HCT116 (cell line): Measurements from ENCODE around the gene PHF21A. TPM values are rescaled to one million over a fixed set of nuclear protein-coding genes. Genes with fewer than 3 reads are reported as not detected.

Source experiments
- ATAC-seq: fragments of 200-7000 bp; cut with Tn5 transposase; 2 replicates; pipeline ENCODE4 v1.9.1; 2020; ENCODE audit warnings: mild to moderate bottlenecking, moderate library complexity
- BruUV-seq: library from RNA; stranded (reverse); fragments of 400-500 nt; replicated peaks from 2 replicates; lab custom pipeline; 2021; lab: Mats Ljungman, UMichigan
- CTCF ChIA-PET: fragments of 300-600 bp; sonication (Branson Sonifier 250); formaldehyde crosslinking; loops from one replicate; lab custom pipeline; 2021; ENCODE audit warnings: antibody characterized with exemption; lab: Charles Lee
- POLR2A ChIA-PET: fragments of 300-600, 350-600 bp; sonication (Branson Sonifier 250); formaldehyde crosslinking; loops from one replicate; lab custom pipeline; 2021; ENCODE audit warnings: antibody characterized with exemption; lab: Charles Lee
- RAD21 ChIA-PET, 2 experiments: fragments of 300-600 bp; sonication (Branson Sonifier 250); formaldehyde crosslinking; loops; one replicate each; lab custom pipeline; 2023; ENCODE audit warnings: low total read pairs in 2 of 2; ENCODE audit not compliant: uncharacterized antibody in 2 of 2, unreplicated experiment in 2 of 2, low non-redundant PET in 1 of 2; lab: Charles Lee
- DNase-seq: peaks from one replicate; pipeline ENCODE4 v3.0.0-alpha.2; 2010; ENCODE audit warnings: low read depth, low spot score
- H2AFZ ChIP-seq: fragments of 200-600 bp; shearing (Covaris generic), sonication (generic); 2 replicates; pipeline ENCODE4 v1.6.1; 2017; ENCODE audit warnings: low read depth, mixed run types, mixed read lengths, antibody characterized with exemption, low read length; ENCODE audit not compliant: poor library complexity, severe bottlenecking
- H3K27ac ChIP-seq: 2 replicates; pipeline ENCODE4 v1.5.1; 2012; ENCODE audit warnings: low read depth, low read length
- H3K27me3 ChIP-seq: fragments of 200-600 bp; sonication (generic); 2 replicates; pipeline ENCODE4 v1.6.1; 2016; ENCODE audit warnings: mixed run types, low read length, mixed read lengths; ENCODE audit not compliant: insufficient read depth
- H3K36me3 ChIP-seq, 2 experiments: fragments of 200-500 bp in 1 of 2; fragments of 200-600 bp in 1 of 2; sonication (Bioruptor generic) in 1 of 2; sonication (generic) in 1 of 2; 2 replicates each; pipeline versions ENCODE4 v1.5.1 to v1.6.1; 2014 to 2016; ENCODE audit warnings: low read length in 2 of 2, inconsistent platforms in 1 of 2, mixed read lengths in 1 of 2, mixed run types in 1 of 2; ENCODE audit not compliant: insufficient read depth in 2 of 2, control insufficient read depth in 1 of 2
- H3K4me1 ChIP-seq, 2 experiments: fragments of 200-600 bp in 1 of 2; sonication (generic) in 1 of 2; 2 replicates each; pipeline versions ENCODE4 v1.5.1 to v1.6.1; 2012 to 2017; ENCODE audit warnings: low read length in 2 of 2, inconsistent platforms in 1 of 2, mild to moderate bottlenecking in 1 of 2, mixed read lengths in 1 of 2, mixed run types in 1 of 2, moderate library complexity in 1 of 2; ENCODE audit not compliant: insufficient read depth in 2 of 2, control insufficient read depth in 1 of 2
- H3K4me2 ChIP-seq: fragments of 200-600 bp; sonication (generic); 2 replicates; pipeline ENCODE4 v1.6.1; 2017; ENCODE audit warnings: mixed run types, low read length, mixed read lengths
- H3K4me3 ChIP-seq, 2 experiments: fragments of 200-600 bp in 1 of 2; sonication (generic) in 1 of 2; replicated peaks in 1 of 2; 2 replicates each; pipeline ENCODE4 v1.5.1; 2011 to 2016; ENCODE audit warnings: low read length in 2 of 2, control low read depth in 1 of 2, low read depth in 1 of 2, mild to moderate bottlenecking in 1 of 2, mixed read lengths in 1 of 2, mixed run types in 1 of 2
- H3K79me2 ChIP-seq: fragments of 200-600 bp; sonication (generic); 2 replicates; pipeline ENCODE4 v1.6.1; 2017; ENCODE audit warnings: mild to moderate bottlenecking, mixed run types, low read length, moderate library complexity, mixed read lengths; ENCODE audit not compliant: insufficient read depth
- H3K9ac ChIP-seq: fragments of 200-600 bp; sonication (generic); 2 replicates; pipeline ENCODE4 v1.6.1; 2016; ENCODE audit warnings: low read length, mixed read lengths
- H3K9me2 ChIP-seq: fragments of 200-600 bp; sonication (generic), shearing (Covaris generic); 2 replicates; pipeline ENCODE4 v1.6.1; 2017; ENCODE audit warnings: mixed run types, mild to moderate bottlenecking, moderate library complexity; ENCODE audit not compliant: insufficient read depth
- H3K9me3 ChIP-seq, 2 experiments: fragments of 200-500 bp in 1 of 2; fragments of 200-600 bp in 1 of 2; sonication (Bioruptor generic) in 1 of 2; sonication (generic) in 1 of 2; 2 replicates each; pipeline ENCODE4 v1.6.1; 2014 to 2017; ENCODE audit warnings: low read length in 2 of 2, mixed read lengths in 2 of 2, inconsistent platforms in 1 of 2, low read depth in 1 of 2, mild to moderate bottlenecking in 1 of 2, mixed run types in 1 of 2, moderate library complexity in 1 of 2; ENCODE audit not compliant: control insufficient read depth in 1 of 2, insufficient read depth in 1 of 2
- H4K20me1 ChIP-seq: fragments of 200-600 bp; sonication (generic), shearing (Covaris generic); 2 replicates; pipeline ENCODE4 v1.6.1; 2017; ENCODE audit warnings: mixed run types, mild to moderate bottlenecking, moderate library complexity; ENCODE audit not compliant: insufficient read depth
- CBX3 ChIP-seq: IDR thresholded peaks from 2 replicates; pipeline ENCODE4 v1.6.1; 2012; ENCODE audit warnings: low read depth
- EGR1 ChIP-seq: IDR thresholded peaks from 2 replicates; pipeline ENCODE4 v1.6.1; 2012; ENCODE audit warnings: low read depth
- ELF1 ChIP-seq: IDR thresholded peaks from 2 replicates; pipeline ENCODE4 v1.6.1; 2012; ENCODE audit warnings: low read depth, borderline replicate concordance
- EZH2 ChIP-seq: fragments of 200-600 bp; sonication (generic); IDR thresholded peaks from 2 replicates; pipeline ENCODE4 v1.6.1; 2017; ENCODE audit warnings: antibody characterized with exemption, mixed run types
- EZH2phosphoT487 ChIP-seq: fragments of 200-600 bp; IDR thresholded peaks from 2 replicates; pipeline ENCODE4 v1.6.1; 2018; ENCODE audit warnings: antibody characterized with exemption, borderline replicate concordance
- POLR2A ChIP-seq: IDR thresholded peaks from 2 replicates; pipeline ENCODE4 v1.7.0; 2011; ENCODE audit warnings: borderline replicate concordance; ENCODE audit not compliant: insufficient read depth, insufficient read length; ENCODE audit errors: extremely low read depth
- POLR2AphosphoS5 ChIP-seq: IDR thresholded peaks from 2 replicates; pipeline ENCODE4 v1.6.1; 2011; ENCODE audit warnings: mild to moderate bottlenecking, low read depth, low read length, moderate library complexity
- SIN3A ChIP-seq: IDR thresholded peaks from 2 replicates; pipeline ENCODE4 v1.6.1; 2012; ENCODE audit warnings: low read depth
- SP1 ChIP-seq: IDR thresholded peaks from 2 replicates; pipeline ENCODE4 v1.6.1; 2012; ENCODE audit warnings: low read depth
- TCF7L2 ChIP-seq: IDR thresholded peaks from 2 replicates; pipeline ENCODE4 v1.7.0; 2011; ENCODE audit warnings: borderline replicate concordance, inconsistent platforms; ENCODE audit not compliant: insufficient read depth, insufficient read length; ENCODE audit errors: extremely low read depth
- YY1 ChIP-seq: IDR thresholded peaks from 2 replicates; pipeline ENCODE4 v1.6.1; 2011; ENCODE audit warnings: low read length, low read depth, moderate library complexity, mild to moderate bottlenecking; ENCODE audit not compliant: insufficient replicate concordance; ENCODE audit errors: extremely low read depth
- intact Hi-C: fragments of 100-400 bp; cut with micrococcal nuclease; formaldehyde crosslinking; loops from 2 replicates; pipeline ENCODE4 v1.10.0; 2022
- total RNA-seq: library from RNA; stranded (reverse); gene quantifications from one replicate; pipeline ENCODE4 v1.2.1, GENCODE V29; 2021; ENCODE audit not compliant: unreplicated experiment
- TF ChIP-seq, protein P1 (sequence below), 3 experiments: fragments of 200-600 bp in 1 of 3; sonication (generic) in 1 of 3; IDR thresholded peaks in 2 of 3; conservative IDR thresholded peaks in 1 of 3; 2 replicates each; pipeline ENCODE4 v1.5.1; 2012 to 2017; ENCODE audit warnings: low read depth in 2 of 3, low read length in 2 of 3, antibody characterized with exemption in 1 of 3, borderline replicate concordance in 1 of 3, control low read depth in 1 of 3, mild to moderate bottlenecking in 1 of 3, mixed read lengths in 1 of 3, mixed run types in 1 of 3, moderate library complexity in 1 of 3; ENCODE audit not compliant: insufficient read depth in 1 of 3
- TF ChIP-seq, protein P2 (sequence below): IDR thresholded peaks from 2 replicates; pipeline ENCODE4 v1.6.1; 2012
- TF ChIP-seq, protein P3 (sequence below): IDR thresholded peaks from 2 replicates; pipeline ENCODE4 v1.6.1; 2012

PHF21A gene
- total RNA-seq, 1 experiment from 2014 or later, result 27.0 TPM

DNA sequence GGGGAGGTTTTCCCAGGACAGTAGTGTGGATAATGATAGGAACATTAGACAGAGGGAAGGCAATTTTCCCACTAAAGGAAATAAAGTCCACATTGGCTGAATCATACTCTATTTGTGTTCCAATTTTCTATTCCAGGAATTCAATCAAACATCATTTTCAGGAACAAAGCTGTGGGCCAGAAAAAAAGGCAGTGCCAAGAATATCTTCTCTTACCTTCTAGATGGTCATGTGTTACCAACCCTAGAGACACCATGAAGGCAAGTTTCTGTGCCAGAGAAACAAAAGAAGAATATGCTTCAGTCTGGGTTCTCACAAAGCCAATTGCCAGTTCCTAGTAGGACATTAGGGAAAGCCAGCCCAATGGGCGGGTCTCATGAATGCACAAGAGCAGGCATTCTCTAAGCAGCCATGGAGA is 171.3 kb downstream of the PHF21A start:
- no peaks in the 10 kb centered on the region for H3K9me2 ChIP-seq
- no peaks in the 10 kb centered on the region for H3K27me3 ChIP-seq
- ATAC-seq, result no peak
- BruUV-seq, result no TSS peak
- no peak overlapping the region for H2AFZ ChIP-seq
- CTCF ChIA-PET, result no interaction called here
- no peak for TF ChIP-seq POLR2AphosphoS5
- TF ChIP-seq SIN3A, result no peak
- TF ChIP-seq YY1, result no peak
- no peak for TF ChIP-seq TCF7L2
- TF ChIP-seq EZH2, result no peak
- TF ChIP-seq, protein P1, sequence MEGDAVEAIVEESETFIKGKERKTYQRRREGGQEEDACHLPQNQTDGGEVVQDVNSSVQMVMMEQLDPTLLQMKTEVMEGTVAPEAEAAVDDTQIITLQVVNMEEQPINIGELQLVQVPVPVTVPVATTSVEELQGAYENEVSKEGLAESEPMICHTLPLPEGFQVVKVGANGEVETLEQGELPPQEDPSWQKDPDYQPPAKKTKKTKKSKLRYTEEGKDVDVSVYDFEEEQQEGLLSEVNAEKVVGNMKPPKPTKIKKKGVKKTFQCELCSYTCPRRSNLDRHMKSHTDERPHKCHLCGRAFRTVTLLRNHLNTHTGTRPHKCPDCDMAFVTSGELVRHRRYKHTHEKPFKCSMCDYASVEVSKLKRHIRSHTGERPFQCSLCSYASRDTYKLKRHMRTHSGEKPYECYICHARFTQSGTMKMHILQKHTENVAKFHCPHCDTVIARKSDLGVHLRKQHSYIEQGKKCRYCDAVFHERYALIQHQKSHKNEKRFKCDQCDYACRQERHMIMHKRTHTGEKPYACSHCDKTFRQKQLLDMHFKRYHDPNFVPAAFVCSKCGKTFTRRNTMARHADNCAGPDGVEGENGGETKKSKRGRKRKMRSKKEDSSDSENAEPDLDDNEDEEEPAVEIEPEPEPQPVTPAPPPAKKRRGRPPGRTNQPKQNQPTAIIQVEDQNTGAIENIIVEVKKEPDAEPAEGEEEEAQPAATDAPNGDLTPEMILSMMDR (IDR thresholded peaks at IDR 0.05 in 2 of 3, conservative IDR thresholded peaks at IDR 0.05 in 1 of 3; ENCODE audit: borderline replicate concordance in 1 of 3, insufficient read depth in 1 of 3, low read depth in 2 of 3, low read length in 2 of 3), result no peak
- no peak for TF ChIP-seq CBX3
- TF ChIP-seq, protein P2, sequence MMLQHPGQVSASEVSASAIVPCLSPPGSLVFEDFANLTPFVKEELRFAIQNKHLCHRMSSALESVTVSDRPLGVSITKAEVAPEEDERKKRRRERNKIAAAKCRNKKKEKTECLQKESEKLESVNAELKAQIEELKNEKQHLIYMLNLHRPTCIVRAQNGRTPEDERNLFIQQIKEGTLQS, result no peak
- TF ChIP-seq POLR2A, result no peak
- TF ChIP-seq ELF1, result no peak
- no peak for TF ChIP-seq SP1
- TF ChIP-seq, protein P3, sequence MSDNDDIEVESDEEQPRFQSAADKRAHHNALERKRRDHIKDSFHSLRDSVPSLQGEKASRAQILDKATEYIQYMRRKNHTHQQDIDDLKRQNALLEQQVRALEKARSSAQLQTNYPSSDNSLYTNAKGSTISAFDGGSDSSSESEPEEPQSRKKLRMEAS, result no peak
- no peak for TF ChIP-seq EZH2phosphoT487
- no peak for TF ChIP-seq EGR1
- TF ChIP-seq, all 23 proteins: peak for 0
- Histone ChIP-seq H3K9ac (no peak overlapping the region), H3K79me2 (no peaks in the 10 kb centered on the region), H3K4me3 (no peak overlapping the region), H3K9me3 (no peaks in the 10 kb centered on the region), H3K4me1 (no peaks in the 10 kb centered on the region), H3K36me3 (0 out of 4 replicates have a peak, but pooled peaks cover 3% of the 10 kb centered on the region in 2 experiments), H3K4me2 (no peak overlapping the region), H4K20me1 (no peaks in the 10 kb centered on the region), H3K27ac (no peak overlapping the region)
- ChIA-PET RAD21 (no interaction called here), POLR2A (no interaction called here)
- no peak for DNase-seq
- intact Hi-C loops, result no loop called here
